GM12878 (cell line): ENCODE results near the gene CERCAM. TPM values are rescaled to one million over a fixed set of nuclear protein-coding genes. Genes with fewer than 3 reads are reported as not detected.
A peak's percentile ranks its signal among the peaks of the same experiment; 100 is the strongest.

Source experiments
- ATAC-seq: fragments of 200-7000 bp; cut with Tn5 transposase; 3 replicates; pipeline ENCODE4 v1.9.1; 2020; ENCODE audit warnings: mild to moderate bottlenecking, moderate library complexity
- BruUV-seq: library from RNA; stranded (reverse); fragments of 400-500 nt; replicated peaks from 2 replicates; lab custom pipeline; 2021; lab: Mats Ljungman, UMichigan
- CTCF ChIA-PET: fragments of 300-600 bp; sonication (Branson Sonifier 250); formaldehyde crosslinking; extraction: SDS; loops from one replicate; lab custom pipeline; 2021; ENCODE audit warnings: inconsistent platforms; lab: Yijun Ruan, JAX
- POLR2A ChIA-PET: fragments of 350-600 bp; formaldehyde crosslinking; extraction: SDS; loops from one replicate; lab custom pipeline; 2021; ENCODE audit warnings: inconsistent platforms; lab: Charles Lee
- RAD21 ChIA-PET: fragments of 300-600 bp; sonication (Branson Sonifier 250); formaldehyde crosslinking; loops from one replicate; lab custom pipeline; 2023; ENCODE audit warnings: antibody characterized with exemption; ENCODE audit not compliant: unreplicated experiment; lab: Charles Lee
- SMC1A ChIA-PET: fragments of 300-600 bp; sonication (Branson Sonifier 250); formaldehyde crosslinking; loops from one replicate; lab custom pipeline; 2023; ENCODE audit not compliant: unreplicated experiment, uncharacterized antibody; lab: Charles Lee
- DNase-seq: peaks from one replicate; pipeline ENCODE4 v3.0.0-alpha.2; 2011; ENCODE audit warnings: low read depth, low spot score
- FAIRE-seq: peaks from 3 replicates; lab custom pipeline; 2011; peaks lifted over from hg19 to GRCh38; lab: Jason Lieb, UNC
- H2AFZ ChIP-seq: 2 replicates; pipeline ENCODE4 v1.6.0; 2011; ENCODE audit warnings: low read depth, low read length, control low read depth; ENCODE audit not compliant: control insufficient read depth
- H3K27ac ChIP-seq: 2 replicates; pipeline ENCODE4 v1.5.1; 2011; ENCODE audit warnings: control low read depth; ENCODE audit not compliant: control insufficient read depth, insufficient read depth
- H3K27me3 ChIP-seq, 2 experiments: replicated peaks in 1 of 2; 2 replicates each; pipeline versions ENCODE4 v1.6.0 to v1.6.1; 2011; ENCODE audit warnings: low read length in 1 of 2; ENCODE audit not compliant: control insufficient read depth in 2 of 2, insufficient read depth in 2 of 2
- H3K36me3 ChIP-seq, 2 experiments: 2 replicates each; pipeline ENCODE4 v1.5.1; 2011; ENCODE audit warnings: low read length in 1 of 2; ENCODE audit not compliant: control insufficient read depth in 2 of 2, insufficient read depth in 2 of 2
- H3K4me1 ChIP-seq: 2 replicates; pipeline ENCODE4 v1.6.1; 2011; ENCODE audit warnings: mild to moderate bottlenecking, low read length, moderate library complexity, mixed read lengths; ENCODE audit not compliant: control insufficient read depth, insufficient read depth
- H3K4me2 ChIP-seq: 2 replicates; pipeline ENCODE4 v1.6.0; 2011; ENCODE audit warnings: control low read depth; ENCODE audit not compliant: control insufficient read depth, insufficient read depth
- H3K4me3 ChIP-seq: fragments of 200-600 bp; sonication (generic); 2 replicates; pipeline ENCODE4 v1.5.1; 2016
- H3K79me2 ChIP-seq: 2 replicates; pipeline ENCODE4 v1.6.0; 2011; ENCODE audit warnings: low read length; ENCODE audit not compliant: control insufficient read depth, insufficient read depth
- H3K9ac ChIP-seq: 2 replicates; pipeline ENCODE4 v1.8.0; 2011; ENCODE audit warnings: low read length, control low read depth, mixed read lengths; ENCODE audit not compliant: control insufficient read depth, insufficient read depth
- H3K9me3 ChIP-seq: replicated peaks from 3 replicates; pipeline ENCODE4 v1.5.1; 2011; ENCODE audit warnings: mild to moderate bottlenecking, low read length; ENCODE audit not compliant: control insufficient read depth, insufficient read depth
- H4K20me1 ChIP-seq: 2 replicates; pipeline ENCODE4 v1.6.0; 2011; ENCODE audit not compliant: control insufficient read depth, insufficient read depth
- ATF7 ChIP-seq: fragments of 450-650 bp; IDR thresholded peaks from 2 replicates; pipeline ENCODE4 v1.6.1; 2016; ENCODE audit warnings: low read depth, mild to moderate bottlenecking
- BCL11A ChIP-seq: IDR thresholded peaks from 2 replicates; pipeline ENCODE4 v1.6.1; 2011; ENCODE audit warnings: low read depth, low read length
- CEBPZ ChIP-seq: fragments of 150-350 bp; IDR thresholded peaks from 2 replicates; pipeline ENCODE4 v1.6.1; 2016; ENCODE audit warnings: low read depth, low read length
- POLR2A ChIP-seq: IDR thresholded peaks from 2 replicates; pipeline ENCODE4 v1.6.1; 2011; ENCODE audit warnings: low read depth, mild to moderate bottlenecking, low read length
- RELB ChIP-seq: fragments of 450-650 bp; IDR thresholded peaks from 2 replicates; pipeline ENCODE4 v1.6.1; 2017; ENCODE audit warnings: low read depth, mild to moderate bottlenecking, moderate library complexity
- SREBF1 ChIP-seq: IDR thresholded peaks from 2 replicates; pipeline ENCODE4 v1.6.1; 2012; ENCODE audit warnings: mild to moderate bottlenecking, low read length
- STAT3 ChIP-seq: IDR thresholded peaks from 2 replicates; pipeline ENCODE4 v1.6.1; 2011; ENCODE audit warnings: low read depth, low read length, improper control_type of control experiment
- ZNF24 ChIP-seq: fragments of 450-650 bp; IDR thresholded peaks from 2 replicates; pipeline ENCODE4 v1.6.1; 2017; ENCODE audit warnings: antibody characterized with exemption, mild to moderate bottlenecking
- ZNF274 ChIP-seq: IDR thresholded peaks from one replicate; pipeline ENCODE4 v1.8.0; 2011; ENCODE audit not compliant: insufficient read length, insufficient read depth
- WGBS: methylation state at CpG from one replicate; pipeline ENCODE4 v1.1.6; 2016; ENCODE audit warnings: low lambda C conversion rate; ENCODE audit not compliant: insufficient replicate concordance, insufficient coverage; ENCODE audit errors: missing lambda C conversion rate; 5-methylcytosine and 5-hydroxymethylcytosine counted together
- in situ Hi-C: fragments of 300-500 bp; cut with MboI; formaldehyde crosslinking; loops from 9 replicates; pipeline ENCODE4 v1.14.3; 2018; ENCODE audit warnings: mixed read lengths
- intact Hi-C: fragments of 100-400 bp; cut with micrococcal nuclease; formaldehyde crosslinking; loops from one replicate; pipeline ENCODE4 v1.14.2; 2022; ENCODE audit not compliant: unreplicated experiment
- polyA plus RNA-seq, 11 experiments: library from polyadenylated mRNA; depleted of rRNA in 4 of 11; unstranded in 6 of 11; stranded (reverse) in 5 of 11; fragments of >200 nt; fragmentation: Nextera tagmentation in 4 of 11; fragmentation: Illumina TruSeq in 1 of 11; extraction: Ambion mirVana in 4 of 11; extraction: Trizol in 1 of 11; gene quantifications; 1 replicate in 1 of 11; 2 replicates in 10 of 11; pipeline versions ENCODE4 v1.2.1 to v1.2.3, GENCODE V29; 2011 to 2016; ENCODE audit warnings: inconsistent platforms in 2 of 11, missing spikeins in 2 of 11, low read depth in 1 of 11
- total RNA-seq, 4 experiments: library from RNA; depleted of rRNA in 3 of 4; stranded (reverse); fragments of >200 nt in 3 of 4; fragmentation: Illumina TruSeq in 1 of 4; extraction: Trizol in 1 of 4; gene quantifications; 2 replicates each; pipeline versions ENCODE4 v1.2.1 to v1.2.3, GENCODE V29; 2013 to 2021

CERCAM gene
- total and polyA plus RNA-seq, 10 of the 15 experiments (the other 5 are each of a cell fraction or from before 2014, with no cell fraction given) = 0.05 to 6.7 (median 0.71) TPM

- no peak for TF ChIP-seq CEBPZ
Observed at GRCh38 chr9:128420651-128421481, at the start of gene CERCAM (continued).

- Histone ChIP-seq H3K79me2 (peaks cover 33% of the 10 kb centered on the region), H3K4me3 (peak overlapping the region; percentile 99), H3K27me3 (no peaks in the 10 kb centered on the region), H3K27ac (peak overlapping the region; percentile 89)
- intact Hi-C loops = no loop called here
- TF ChIP-seq BCL11A = no peak
- no peak for TF ChIP-seq ZNF24
- no peak for TF ChIP-seq ATF7
- no peak for TF ChIP-seq POLR2A
- no peak for TF ChIP-seq ZNF274
- no peak for TF ChIP-seq STAT3
- TF ChIP-seq RELB = 0 out of 2 replicates have a peak, but pooled peaks have one; percentile 55
- TF ChIP-seq SREBF1 = no peak
- TF ChIP-seq, all 136 proteins: peak for 1
- in situ Hi-C loops = no loop called here
- FAIRE-seq = no peak
- Histone ChIP-seq H3K9ac (peak overlapping the region; percentile 93), H3K36me3 (no peaks in the 10 kb centered on the region; a peak in 1 of 4 replicates), H3K9me3 (no peaks in the 10 kb centered on the region), H4K20me1 (no peaks in the 10 kb centered on the region), H3K4me2 (peak overlapping the region; percentile 79), H3K4me1 (no peaks in the 10 kb centered on the region), H2AFZ (peak overlapping the region; percentile 95)
- no peak for DNase-seq
- ChIA-PET RAD21 (interaction anchor here (0.6 to 2.8 kb wide), 5 partner anchors 10 to 239 kb away, joined by 3 to 18 read pairs (median 5); partner anchors contain the start of gene CERCAM), SMC1A (interaction anchor here (0.8 to 2.7 kb wide), 4 partner anchors 10 to 132 kb away, joined by 3 to 19 read pairs (median 4); partner anchors contain the start of gene GLE1), POLR2A (interaction anchor here (0.6 to 1.9 kb wide), 15 partner anchors 9 to 352 kb away, joined by 3 to 13 read pairs (median 4); partner anchors contain the start of genes CERCAM, GOLGA2, SPTAN1 and SWI5), CTCF (interaction anchor here (0.9 to 4.0 kb wide), 7 partner anchors 10 to 447 kb away, joined by 3 to 61 read pairs (median 6); partner anchors contain the start of gene ENDOG)
- no peak for ATAC-seq
- BruUV-seq = TSS peak; percentile 88
- 0% methylated on average over 10 of the region's 10 CpGs for WGBS
Observed at GRCh38 chr9:128371630-128372117, 49.0 kb upstream of the CERCAM start.
